HG03457 (cell line): Measurements from ENCODE around the gene TNRC6C.
"Not testable (repeated sequence)": the region's sequence is repeated elsewhere in the genome, so short reads cannot be mapped to it uniquely, and the experiment has no call there.

ENCODE experiments used
- ATAC-seq: cut with Tn5 transposase; IDR thresholded peaks from one replicate; pipeline ENCODE4 v1.9.1; 2021; ENCODE audit warnings: moderate number of reproducible peaks; ENCODE audit not compliant: unreplicated experiment

TNRC6C gene

GRCh38 chr17:77961741-77962140, 3.2 kb downstream of the TNRC6C start:
- no peak for ATAC-seq

GRCh38 chr17:77962348-77962747, 3.8 kb downstream of the TNRC6C start:
- ATAC-seq = no peak

DNA sequence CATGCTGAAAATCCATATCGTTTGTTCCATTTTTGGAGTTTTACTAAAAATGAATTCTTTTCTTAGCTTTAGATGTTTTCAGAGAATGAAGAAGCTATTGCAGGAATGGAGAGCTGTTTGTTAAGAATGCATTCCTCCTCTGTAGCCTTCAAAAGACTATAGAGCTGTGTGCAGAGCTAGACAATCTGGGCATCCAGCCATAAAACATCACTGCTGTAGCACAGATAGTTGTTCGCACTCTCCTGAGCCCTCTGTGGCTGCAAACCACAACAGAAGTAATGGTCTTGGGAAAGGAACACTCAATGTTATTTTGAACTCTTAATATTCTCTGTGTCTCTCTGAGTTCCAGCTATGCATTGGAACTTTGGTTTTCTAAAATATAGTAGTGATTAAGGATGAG, 4.9 kb downstream of the TNRC6C start:
- no peak for ATAC-seq

GRCh38 chr17:77965352-77965751, 6.8 kb downstream of the TNRC6C start:
- no peak for ATAC-seq

DNA sequence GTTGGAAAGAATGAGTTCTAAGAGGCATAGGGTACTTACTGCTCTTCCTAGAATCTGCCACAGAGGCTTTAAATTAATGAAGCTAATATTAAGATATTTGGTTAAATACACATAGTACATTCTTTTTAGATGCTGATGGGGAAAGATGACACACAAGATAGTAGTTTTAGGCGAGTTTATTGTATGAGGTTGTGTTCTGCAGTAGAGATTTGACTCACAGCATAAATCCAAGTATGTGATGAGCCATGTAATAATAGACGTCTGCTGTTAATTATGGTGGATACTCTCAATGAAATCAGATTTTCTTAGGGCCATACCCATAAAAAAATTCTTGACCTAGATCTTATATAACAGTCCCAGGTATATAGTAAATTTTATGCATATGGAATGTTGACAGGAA, 8.0 kb downstream of the TNRC6C start:
- no peak for ATAC-seq

GRCh38 chr17:77968788-77969187, 10.3 kb downstream of the TNRC6C start:
- no peak for ATAC-seq

GRCh38 chr17:77972271-77972670, 13.8 kb downstream of the TNRC6C start:
- ATAC-seq = not testable (repeated sequence)

GRCh38 chr17:77973953-77974352, 15.4 kb downstream of the TNRC6C start:
- ATAC-seq = no peak

DNA sequence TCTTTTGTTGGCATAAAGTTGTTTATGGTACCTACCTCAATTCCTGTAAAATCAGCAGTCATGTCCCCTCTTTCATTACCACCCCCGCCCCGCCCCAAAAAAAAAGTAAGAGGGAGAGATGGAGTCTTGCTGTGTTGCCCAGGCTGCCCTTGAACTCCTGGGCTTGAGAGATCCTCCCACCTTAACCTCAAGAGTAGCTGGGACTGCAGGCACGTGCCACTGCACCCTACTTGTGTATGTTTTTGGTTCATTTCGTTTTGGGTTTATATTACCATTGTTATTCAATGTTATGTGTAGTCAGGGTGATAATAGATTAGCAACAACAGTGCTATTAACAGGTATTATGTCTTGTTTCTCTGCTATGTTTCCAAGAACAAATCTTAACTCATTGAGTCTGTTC, 15.9 kb downstream of the TNRC6C start:
- ATAC-seq = no peak

GRCh38 chr17:77982430-77982829, 23.9 kb downstream of the TNRC6C start:
- not testable (repeated sequence) for ATAC-seq

DNA sequence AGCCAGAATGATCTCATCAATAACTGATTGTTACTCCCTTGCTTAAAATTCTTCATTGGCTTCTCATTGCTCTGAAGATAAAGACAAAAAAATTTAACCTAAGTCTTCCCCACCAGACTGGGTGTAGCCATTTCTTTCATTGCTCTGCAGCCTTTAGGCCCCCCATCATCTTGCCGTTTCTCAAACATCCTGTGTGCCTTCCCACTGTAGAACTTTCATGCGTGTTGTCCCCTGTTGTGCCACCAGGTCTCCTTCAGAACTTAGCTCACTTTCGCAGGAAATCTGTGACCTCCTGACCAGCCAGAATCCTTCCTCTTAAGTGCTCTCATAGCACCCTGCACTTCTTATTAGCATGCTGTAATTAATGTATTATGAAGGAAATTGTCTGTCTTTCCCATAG, 31.8 kb downstream of the TNRC6C start:
- ATAC-seq = no peak

- ATAC-seq = not testable (repeated sequence)
These were observed 35.2 kb downstream of the TNRC6C start for GRCh38 chr17:77993735-77994134.

GRCh38 chr17:77995146-77995852, 36.8 kb downstream of the TNRC6C start:
- ATAC-seq = no peak

DNA sequence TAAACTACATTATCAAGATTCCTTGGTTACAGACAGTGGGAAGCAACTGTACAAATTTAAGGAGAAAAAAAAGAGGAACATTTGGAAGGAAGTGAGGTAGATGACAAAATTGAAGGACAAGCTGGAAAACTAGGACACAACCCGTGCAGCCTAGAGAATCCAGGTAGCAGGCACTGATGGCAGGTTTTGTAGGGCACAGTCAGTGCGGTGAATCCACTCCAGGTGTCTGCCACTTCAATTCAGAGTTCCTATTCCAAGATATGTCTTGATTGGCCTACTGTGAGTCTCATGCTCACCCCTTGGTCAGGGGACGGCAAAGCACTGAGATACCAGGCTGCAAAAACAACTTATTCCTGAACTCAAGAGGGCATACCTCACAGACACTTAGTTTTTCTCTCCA, 37.8 kb downstream of the TNRC6C start:
- no peak for ATAC-seq

GRCh38 chr17:77999413-78000173, 41.1 kb downstream of the TNRC6C start:
- ATAC-seq = no peak

DNA sequence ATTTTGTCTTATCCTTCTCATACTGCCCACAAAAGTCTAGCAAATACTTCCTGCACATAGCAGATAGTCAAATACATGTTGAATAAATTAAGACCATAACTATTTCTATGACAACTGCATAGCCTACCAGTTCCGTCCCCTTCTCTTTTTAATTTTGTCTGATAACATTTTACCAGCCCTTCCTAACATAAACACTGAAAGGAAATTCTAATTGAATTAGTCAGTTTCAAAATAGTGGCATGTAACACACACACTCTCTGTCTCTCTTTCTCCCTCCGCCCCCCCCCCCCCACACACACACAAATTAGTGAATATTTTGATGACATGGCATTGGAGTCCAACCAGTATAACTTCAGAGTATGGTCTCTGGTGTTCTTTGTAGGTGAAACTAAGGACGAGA, 41.8 kb downstream of the TNRC6C start:
- ATAC-seq = no peak

GRCh38 chr17:78001182-78001581, 42.7 kb downstream of the TNRC6C start:
- ATAC-seq = no peak

DNA sequence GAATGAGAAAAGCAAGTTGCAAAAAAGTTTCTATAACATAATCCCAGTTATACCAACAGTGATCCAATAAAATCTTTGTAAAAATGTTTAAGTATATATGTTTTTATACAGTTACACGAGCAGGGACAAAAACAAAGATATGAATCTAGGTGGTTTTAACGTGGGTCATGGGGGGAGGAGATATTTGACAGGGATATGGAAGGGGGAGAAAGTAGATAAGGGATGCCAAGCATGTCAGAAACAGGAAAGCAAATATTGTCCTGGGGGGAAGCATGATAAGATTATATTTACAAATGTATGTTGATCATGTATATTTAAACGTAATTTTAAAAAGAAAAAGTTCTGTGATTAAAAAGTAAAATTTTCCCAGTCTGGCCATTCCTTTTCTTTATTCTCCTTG, 43.1 kb downstream of the TNRC6C start:
- no peak for ATAC-seq

DNA sequence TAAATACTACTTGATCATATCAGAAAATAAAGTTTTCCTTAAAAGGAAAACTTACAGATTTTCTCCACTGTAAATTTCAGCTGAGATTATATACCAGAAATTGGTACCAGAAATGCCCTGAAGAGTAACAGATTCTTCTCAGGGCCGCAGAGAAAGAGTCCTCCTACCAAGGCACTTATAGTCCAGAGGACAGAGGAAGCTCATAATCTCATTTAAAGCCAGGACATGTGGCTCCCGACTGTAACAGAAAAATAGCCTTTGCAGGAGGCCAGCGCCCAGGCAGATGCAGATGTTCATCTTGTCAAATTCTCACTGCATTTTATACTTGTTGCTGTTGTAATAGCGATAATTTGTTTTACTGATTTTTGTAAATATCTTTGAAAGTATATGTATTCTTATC, 43.7 kb downstream of the TNRC6C start:
- ATAC-seq = no peak

DNA sequence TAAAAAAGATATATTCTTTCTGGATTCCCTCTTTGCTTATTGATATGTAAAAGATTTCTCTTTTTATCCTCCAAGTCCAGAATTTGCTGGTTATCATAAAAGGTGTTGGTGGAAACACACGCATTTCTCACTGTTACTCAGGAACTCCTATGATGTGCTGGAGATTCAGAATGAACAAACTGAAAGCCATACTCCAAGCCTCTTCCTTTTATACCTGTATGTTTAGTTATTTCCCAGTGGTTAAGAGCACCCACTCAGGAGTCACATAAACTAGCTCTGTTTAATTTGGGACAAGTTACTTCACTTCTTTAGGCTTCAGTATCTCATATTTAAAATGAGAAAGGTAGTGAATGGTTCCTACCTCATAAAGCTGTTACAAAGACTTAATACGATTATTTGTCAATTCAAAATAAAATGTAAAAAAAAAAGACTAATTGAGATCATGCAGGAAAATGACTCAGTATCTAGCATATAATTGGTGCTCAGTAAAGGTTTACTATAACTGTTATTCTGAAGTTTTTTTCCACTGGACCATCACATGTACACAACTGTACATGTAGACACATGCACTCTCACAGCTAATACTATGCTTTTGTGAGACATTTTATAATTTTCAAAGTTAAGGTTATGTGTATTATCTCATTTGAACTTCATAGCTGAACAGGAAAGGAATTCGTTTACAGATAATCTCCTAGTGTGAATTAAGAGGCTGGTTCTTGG, 47.1 kb downstream of the TNRC6C start:
- ATAC-seq = no peak

DNA sequence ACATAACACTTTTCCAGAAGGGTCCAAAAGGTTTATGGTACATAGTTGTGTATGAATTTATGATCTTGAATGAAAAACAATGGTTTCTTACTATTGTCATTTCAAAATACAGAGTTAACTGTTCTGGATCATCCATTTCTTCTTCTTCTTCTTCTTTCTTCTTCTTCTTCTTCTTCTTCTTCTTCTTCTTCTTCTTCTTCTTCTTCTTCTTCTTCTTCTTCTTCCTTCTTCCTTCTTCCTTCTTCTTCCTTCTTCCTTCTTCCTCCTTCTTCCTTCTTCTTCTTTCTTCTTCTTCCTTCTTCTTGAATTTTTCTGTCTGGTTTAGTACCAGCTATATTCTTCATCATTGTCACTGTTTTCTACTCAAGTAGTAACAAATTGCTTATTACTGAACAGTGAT, 47.8 kb downstream of the TNRC6C start:
- ATAC-seq = no peak

GRCh38 chr17:78007647-78008046, 49.1 kb downstream of the TNRC6C start:
- no peak for ATAC-seq
